ENCODE data around the gene MRFAP1L1. TPM values are rescaled to one million over a fixed set of nuclear protein-coding genes. Genes with fewer than 3 reads are reported as not detected.

The MRFAP1L1 gene
- total and polyA plus RNA-seq, 9 of the 15 experiments (the other 6 are each of a cell fraction or from before 2014, with no cell fraction given): 37.6 to 111 (median 83.8) TPM

DNA sequence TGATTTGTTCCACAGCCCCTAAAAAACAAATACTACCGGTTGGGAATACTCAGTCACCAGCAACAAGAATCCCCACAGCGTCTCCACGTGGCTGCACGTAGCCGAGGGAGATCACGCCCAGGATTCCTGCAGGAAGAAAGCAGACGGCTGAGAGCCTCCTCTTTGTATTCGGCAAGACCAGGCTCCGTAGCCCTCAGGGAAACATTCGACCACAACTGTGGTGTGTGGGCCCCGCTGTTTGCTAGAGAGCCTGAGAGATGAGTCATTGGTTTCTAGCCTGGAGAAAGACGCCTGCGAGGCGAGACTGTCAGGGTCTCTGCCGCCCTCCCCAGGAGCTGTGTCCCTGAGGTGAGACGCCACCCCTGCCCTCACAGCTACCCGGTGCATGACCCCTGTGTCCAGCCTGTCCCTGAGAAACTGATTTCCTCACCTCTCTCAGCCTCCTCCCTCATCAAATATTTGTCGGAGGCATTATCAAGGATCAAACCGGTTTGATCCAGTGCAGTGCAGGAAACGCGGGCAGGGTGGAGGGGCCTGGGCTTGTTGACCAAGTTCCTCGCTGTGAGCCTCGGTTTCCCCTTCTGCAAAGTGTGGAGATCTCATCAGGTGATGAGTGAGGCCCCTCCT is 20.7 kb downstream of the MRFAP1L1 start (continued):
- TF ChIP-seq ZNF583 (CRISPR knock-in tag; IDR thresholded peaks at IDR 0.05) (0 out of 2 replicates have a peak, but pooled peaks have one; percentile 13), PHTF2 (CRISPR knock-in tag; IDR thresholded peaks at IDR 0.05) (no peak), BRD4 (IDR thresholded peaks at IDR 0.05) (0 out of 2 replicates have a peak, but pooled peaks have one; percentile 37), ZNF398 (CRISPR knock-in tag; IDR thresholded peaks at IDR 0.05) (no peak), NR2F6 (CRISPR knock-in tag; IDR thresholded peaks at IDR 0.05) (no peak), ZC3H4 (CRISPR knock-in tag; IDR thresholded peaks at IDR 0.05; ENCODE audit: borderline replicate concordance) (no peak), EWSR1 (IDR thresholded peaks at IDR 0.05; ENCODE audit: borderline replicate concordance, low read depth, partially characterized antibody) (no peak), BCOR (IDR thresholded peaks at IDR 0.05) (0 out of 2 replicates have a peak, but pooled peaks have one; percentile 27), RHOXF2B (CRISPR knock-in tag; conservative IDR thresholded peaks at IDR 0.05) (no peak), MEIS2 (IDR thresholded peaks at IDR 0.05; ENCODE audit: partially characterized antibody) (no peak), NCOR1 (IDR thresholded peaks at IDR 0.05) (no peak), ELK1 (CRISPR knock-in tag; IDR thresholded peaks at IDR 0.05) (no peak), TFAM (CRISPR knock-in tag; conservative IDR thresholded peaks at IDR 0.05) (no peak), NFE2 (IDR thresholded peaks at IDR 0.05; ENCODE audit: low read depth) (no peak), MYC (IDR thresholded peaks at IDR 0.05; ENCODE audit: low read depth, low read length) (no peak; the same call in none of the 2 replicates), MYC (CRISPR knock-in tag; IDR thresholded peaks at IDR 0.05; ENCODE audit: borderline replicate concordance, low read depth) (peak; percentile 47), NFIC (IDR thresholded peaks at IDR 0.05) (no peak), NEUROD1 (IDR thresholded peaks at IDR 0.05; ENCODE audit: borderline replicate concordance, low read depth, low read length, partially characterized antibody) (no peak), BDP1 (IDR thresholded peaks at IDR 0.05; ENCODE audit: insufficient read depth, insufficient read length) (no peak), MTA2 (IDR thresholded peaks at IDR 0.05; ENCODE audit: low read depth) (no peak), IRF1 (CRISPR knock-in tag; IDR thresholded peaks at IDR 0.05; ENCODE audit: borderline replicate concordance) (0 out of 2 replicates have a peak, but pooled peaks have one; percentile 33)
- TF ChIP-seq, protein P1, sequence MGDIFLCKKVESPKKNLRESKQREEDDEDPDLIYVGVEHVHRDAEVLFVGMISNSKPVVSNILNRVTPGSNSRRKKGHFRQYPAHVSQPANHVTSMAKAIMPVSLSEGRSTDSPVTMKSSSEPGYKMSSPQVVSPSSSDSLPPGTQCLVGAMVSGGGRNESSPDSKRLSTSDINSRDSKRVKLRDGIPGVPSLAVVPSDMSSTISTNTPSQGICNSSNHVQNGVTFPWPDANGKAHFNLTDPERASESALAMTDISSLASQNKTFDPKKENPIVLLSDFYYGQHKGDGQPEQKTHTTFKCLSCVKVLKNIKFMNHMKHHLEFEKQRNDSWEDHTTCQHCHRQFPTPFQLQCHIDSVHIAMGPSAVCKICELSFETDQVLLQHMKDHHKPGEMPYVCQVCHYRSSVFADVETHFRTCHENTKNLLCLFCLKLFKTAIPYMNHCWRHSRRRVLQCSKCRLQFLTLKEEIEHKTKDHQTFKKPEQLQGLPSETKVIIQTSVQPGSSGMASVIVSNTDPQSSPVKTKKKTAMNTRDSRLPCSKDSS (IDR thresholded peaks at IDR 0.05; ENCODE audit: low read depth, partially characterized antibody): no peak
- TF ChIP-seq, protein P2, sequence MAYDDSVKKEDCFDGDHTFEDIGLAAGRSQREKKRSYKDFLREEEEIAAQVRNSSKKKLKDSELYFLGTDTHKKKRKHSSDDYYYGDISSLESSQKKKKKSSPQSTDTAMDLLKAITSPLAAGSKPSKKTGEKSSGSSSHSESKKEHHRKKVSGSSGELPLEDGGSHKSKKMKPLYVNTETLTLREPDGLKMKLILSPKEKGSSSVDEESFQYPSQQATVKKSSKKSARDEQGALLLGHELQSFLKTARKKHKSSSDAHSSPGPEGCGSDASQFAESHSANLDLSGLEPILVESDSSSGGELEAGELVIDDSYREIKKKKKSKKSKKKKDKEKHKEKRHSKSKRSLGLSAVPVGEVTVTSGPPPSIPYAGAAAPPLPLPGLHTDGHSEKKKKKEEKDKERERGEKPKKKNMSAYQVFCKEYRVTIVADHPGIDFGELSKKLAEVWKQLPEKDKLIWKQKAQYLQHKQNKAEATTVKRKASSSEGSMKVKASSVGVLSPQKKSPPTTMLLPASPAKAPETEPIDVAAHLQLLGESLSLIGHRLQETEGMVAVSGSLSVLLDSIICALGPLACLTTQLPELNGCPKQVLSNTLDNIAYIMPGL (CRISPR knock-in tag; IDR thresholded peaks at IDR 0.05): no peak
